HG02763 (cell line): ENCODE results near the gene RNF19B.
"Not testable (repeated sequence)": the region's sequence is repeated elsewhere in the genome, so short reads cannot be mapped to it uniquely, and the experiment has no call there.

Experiments
- ATAC-seq: cut with Tn5 transposase; IDR thresholded peaks from one replicate; pipeline ENCODE4 v1.9.1; 2021; ENCODE audit warnings: mild to moderate bottlenecking, moderate library complexity; ENCODE audit not compliant: unreplicated experiment

The RNF19B gene

GRCh38 chr1:32934535-32934934, 30.1 kb downstream of the RNF19B start:
- no peak for ATAC-seq

GRCh38 chr1:32933742-32934322, 30.8 kb downstream of the RNF19B start:
- no peak for ATAC-seq

- no peak for ATAC-seq
Observed at GRCh38 chr1:32931760-32932159, 32.8 kb downstream of the RNF19B start.

- no peak for ATAC-seq
Observed at GRCh38 chr1:32929366-32929765, 35.2 kb downstream of the RNF19B start.

- no peak for ATAC-seq
Observed at GRCh38 chr1:32928715-32929114, 35.9 kb downstream of the RNF19B start.

- ATAC-seq: no peak
Observed at GRCh38 chr1:32928285-32928684, 36.3 kb downstream of the RNF19B start.

- ATAC-seq: no peak
Observed at GRCh38 chr1:32927441-32927840, 37.2 kb downstream of the RNF19B start.

GRCh38 chr1:32926562-32926961, 38.0 kb downstream of the RNF19B start:
- ATAC-seq: no peak

- ATAC-seq: no peak
Observed at GRCh38 chr1:32925403-32926162, 39.0 kb downstream of the RNF19B start.

GRCh38 chr1:32924881-32925344, 39.7 kb downstream of the RNF19B start:
- ATAC-seq: no peak

GRCh38 chr1:32920833-32921232, 43.8 kb downstream of the RNF19B start:
- no peak for ATAC-seq

- no peak for ATAC-seq
Observed at GRCh38 chr1:32919811-32920733, 44.5 kb downstream of the RNF19B start.

GRCh38 chr1:32918179-32918578, 46.4 kb downstream of the RNF19B start:
- ATAC-seq: no peak

- no peak for ATAC-seq
Observed at GRCh38 chr1:32917521-32917920, 47.1 kb downstream of the RNF19B start.

GRCh38 chr1:32915766-32916706, 48.6 kb downstream of the RNF19B start:
- no peak for ATAC-seq

- ATAC-seq: no peak
Observed at GRCh38 chr1:32910319-32910718, 54.3 kb downstream of the RNF19B start.

- no peak for ATAC-seq
Observed at GRCh38 chr1:32907435-32907834, 57.2 kb downstream of the RNF19B start.

GRCh38 chr1:32906654-32907053, 58.0 kb downstream of the RNF19B start:
- no peak for ATAC-seq

- ATAC-seq: not testable (repeated sequence)
Observed at GRCh38 chr1:32905588-32905987, 59.0 kb downstream of the RNF19B start.

- no peak for ATAC-seq
Observed at GRCh38 chr1:32904797-32905196, 59.8 kb downstream of the RNF19B start.
